Activated CD4-positive, alpha-beta T cell treated with anti-CD3 and anti-CD28 coated beads for 36 hours (primary cell): Measurements from ENCODE around the gene SYT15B. TPM values are rescaled to one million over a fixed set of nuclear protein-coding genes. Genes with fewer than 3 reads are reported as not detected.
"Not testable (repeated sequence)": the region's sequence is repeated elsewhere in the genome, so short reads cannot be mapped to it uniquely, and the experiment has no call there.

ENCODE experiments used
- ATAC-seq: fragments of 200-7000 bp; cut with Tn5 transposase; one replicate; pipeline ENCODE4 v1.10.0; 2021; ENCODE audit warnings: mild to moderate bottlenecking, moderate library complexity
- CTCF ChIA-PET: fragments of 350-600 bp; sonication (Branson Sonifier 250); formaldehyde crosslinking; loops from one replicate; lab custom pipeline; 2021; ENCODE audit warnings: antibody characterized with exemption; lab: Charles Lee
- POLR2A ChIA-PET: fragments of 350-600 bp; sonication (Branson Sonifier 250); formaldehyde crosslinking; loops from one replicate; lab custom pipeline; 2021; ENCODE audit warnings: antibody characterized with exemption, inconsistent platforms; lab: Charles Lee
- DNase-seq: peaks from one replicate; pipeline ENCODE4 v3.0.0-alpha.2; 2020
- H3K27ac Mint-ChIP-seq: one replicate; pipeline ENCODE4 v1.8.0; 2021; ENCODE audit warnings: mixed read lengths
- H3K27me3 Mint-ChIP-seq: one replicate; pipeline ENCODE4 v1.8.0; 2021; ENCODE audit warnings: mixed read lengths
- H3K36me3 Mint-ChIP-seq: one replicate; pipeline ENCODE4 v1.8.0; 2021; ENCODE audit warnings: low read depth, mixed read lengths
- H3K4me1 Mint-ChIP-seq: one replicate; pipeline ENCODE4 v1.8.0; 2021; ENCODE audit warnings: mixed read lengths
- H3K4me3 Mint-ChIP-seq: one replicate; pipeline ENCODE4 v1.8.0; 2021; ENCODE audit warnings: mild to moderate bottlenecking, moderate library complexity, mixed read lengths
- H3K9me3 Mint-ChIP-seq: one replicate; pipeline ENCODE4 v1.8.0; 2021; ENCODE audit warnings: low read depth, mixed read lengths
- intact Hi-C, 2 experiments: fragments of 100-400 bp; cut with DNase I in 1 of 2; cut with micrococcal nuclease in 1 of 2; formaldehyde crosslinking; loops; one replicate each; pipeline versions ENCODE4 v1.14.2 to v1.15.1; 2022 to 2024; cut with DNase I, micrococcal nuclease
- total RNA-seq, 2 experiments: library from RNA; stranded (reverse); gene quantifications; one replicate each; pipeline ENCODE4 v1.2.3, GENCODE V29; 2021

Gene SYT15B
- total RNA-seq, 2 experiments from 2014 or later = 0.05 to 0.12 TPM

GRCh38 chr10:47723362-47723761, 40.0 kb downstream of the SYT15B start:
- H3K27me3 Mint-ChIP-seq, ATAC-seq, H3K4me1 Mint-ChIP-seq, POLR2A ChIA-PET, H3K36me3 Mint-ChIP-seq, H3K27ac Mint-ChIP-seq, H3K4me3 Mint-ChIP-seq, H3K9me3 Mint-ChIP-seq, DNase-seq, CTCF ChIA-PET, intact Hi-C loops: not testable (repeated sequence)

GRCh38 chr10:47717011-47717769, 46.2 kb downstream of the SYT15B start:
- H3K4me1 Mint-ChIP-seq, H3K27me3 Mint-ChIP-seq, H3K9me3 Mint-ChIP-seq, POLR2A ChIA-PET, ATAC-seq, H3K4me3 Mint-ChIP-seq, H3K27ac Mint-ChIP-seq, CTCF ChIA-PET, intact Hi-C loops, H3K36me3 Mint-ChIP-seq, DNase-seq: not testable (repeated sequence)

Other genes starting within 250 kb of the SYT15B start
- 1 to 10 TPM; 3.7 to 4.1 TPM for gene AGAP9, start 240.0 kb downstream of the SYT15B start, total RNA-seq
- gene NPY4R2, start 155.1 kb upstream of the SYT15B start, total RNA-seq = not detected
- gene FAM25C, start 236.2 kb upstream of the SYT15B start, total RNA-seq = not detected